A375 (cell line): ENCODE data around the gene OR1G1. TPM values are rescaled to one million over a fixed set of nuclear protein-coding genes. Genes with fewer than 3 reads are reported as not detected.

Experiments used
- total RNA-seq: library from RNA; depleted of rRNA; stranded (reverse); fragments of >200 nt; shearing (Covaris generic); gene quantifications from 2 replicates; pipeline ENCODE4 v1.2.3, GENCODE V29; 2014; rRNA removed

The OR1G1 gene
- total RNA-seq: not detected in 2 replicates

GRCh38 chr17:3127451-3127850 lies at the start of gene OR1G1:
OR1G1 (minus strand) TSS chr17:3127551; CDS start chr17:3127551, 0 bp downstream.

GRCh38 chr17:3104322-3104721 lies 23.0 kb downstream of the OR1G1 start, which contains the start of gene OR1D2:
OR1D2 (minus strand) TSS chr17:3104422; CDS start chr17:3092996, 11,426 bp downstream.

Other genes starting within 250 kb of the OR1G1 start
- gene OR1D5, start 63.9 kb downstream of the OR1G1 start, total RNA-seq: not detected in 2 replicates
- gene OR1D2, start 23.1 kb downstream of the OR1G1 start, total RNA-seq: not detected in 2 replicates
- gene OR1A2, start 70.0 kb upstream of the OR1G1 start, total RNA-seq: not detected in 2 replicates
- gene OR1A1, start 80.1 kb upstream of the OR1G1 start, total RNA-seq: not detected in 2 replicates
- gene OR3A1, start 170.8 kb upstream of the OR1G1 start, total RNA-seq: not detected in 2 replicates